GM18907 (cell line): ENCODE data around the gene ACP5.

ENCODE experiments used
- ATAC-seq: cut with Tn5 transposase; IDR thresholded peaks from one replicate; pipeline ENCODE4 v1.9.1; 2021; ENCODE audit warnings: mild to moderate bottlenecking, moderate library complexity; ENCODE audit not compliant: unreplicated experiment

ACP5 gene

GRCh38 chr19:11549386-11549953 is 28.0 kb downstream of the ACP5 start:
- ATAC-seq = no peak

GRCh38 chr19:11547929-11548700 is 29.3 kb downstream of the ACP5 start:
- ATAC-seq = no peak

- ATAC-seq = no peak
Measured at GRCh38 chr19:11541238-11541637, 36.2 kb downstream of the ACP5 start.

GRCh38 chr19:11540645-11541044 is 36.8 kb downstream of the ACP5 start:
- no peak for ATAC-seq

- ATAC-seq = no peak
Measured at GRCh38 chr19:11539495-11540365, 37.7 kb downstream of the ACP5 start.

- no peak for ATAC-seq
Measured at GRCh38 chr19:11538232-11539036, 39.0 kb downstream of the ACP5 start, which contains the start of gene CNN1. TSS of gene CNN1 (plus strand) at chr19:11538851. CDS start at chr19:11538928, 77 bp downstream.

- peak; percentile 51 for ATAC-seq
Measured at GRCh38 chr19:11535792-11536595, 41.5 kb downstream of the ACP5 start.

- ATAC-seq = no peak
Measured at GRCh38 chr19:11534948-11535347, 42.5 kb downstream of the ACP5 start.

GRCh38 chr19:11534538-11534937 is 42.9 kb downstream of the ACP5 start:
- ATAC-seq = no peak

- no peak for ATAC-seq
Measured at GRCh38 chr19:11530432-11530831, 47.0 kb downstream of the ACP5 start.

GRCh38 chr19:11528551-11529341 is 48.7 kb downstream of the ACP5 start, which contains the start of gene ECSIT:
TSS of gene ECSIT (minus strand) at chr19:11529134. CDS start at chr19:11519170, 9,964 bp downstream.
- peak; percentile 94 for ATAC-seq
